ENCODE measurements around the gene TGDS.

DNA sequence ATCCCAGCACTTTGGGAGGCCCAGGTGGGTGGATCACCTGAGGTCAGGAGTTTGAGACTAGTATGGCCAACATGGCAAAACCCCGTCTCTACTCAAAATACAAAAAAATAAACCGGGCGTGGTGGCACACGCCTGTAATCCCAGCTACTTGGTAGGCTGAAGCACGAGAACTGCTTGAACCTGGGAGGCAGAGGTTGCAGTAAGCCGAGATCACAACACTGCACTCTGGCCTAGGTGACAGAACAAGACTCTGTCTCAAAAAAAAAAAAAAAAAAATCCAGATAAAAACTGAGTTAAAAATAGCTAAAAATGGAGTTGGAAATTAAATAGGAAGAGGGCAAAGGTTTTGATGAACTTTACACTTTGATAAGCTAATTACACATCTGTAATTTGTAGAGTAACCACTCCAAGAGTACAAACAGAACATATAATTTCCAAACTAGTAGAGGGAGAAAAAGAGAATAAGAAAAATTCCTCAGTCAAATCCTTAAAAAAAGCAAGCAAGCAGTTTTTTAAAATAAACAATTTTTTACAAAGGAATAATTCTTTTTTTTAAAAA, 10.3 kb downstream of the TGDS start:
- TF ChIP-seq, protein P1, sequence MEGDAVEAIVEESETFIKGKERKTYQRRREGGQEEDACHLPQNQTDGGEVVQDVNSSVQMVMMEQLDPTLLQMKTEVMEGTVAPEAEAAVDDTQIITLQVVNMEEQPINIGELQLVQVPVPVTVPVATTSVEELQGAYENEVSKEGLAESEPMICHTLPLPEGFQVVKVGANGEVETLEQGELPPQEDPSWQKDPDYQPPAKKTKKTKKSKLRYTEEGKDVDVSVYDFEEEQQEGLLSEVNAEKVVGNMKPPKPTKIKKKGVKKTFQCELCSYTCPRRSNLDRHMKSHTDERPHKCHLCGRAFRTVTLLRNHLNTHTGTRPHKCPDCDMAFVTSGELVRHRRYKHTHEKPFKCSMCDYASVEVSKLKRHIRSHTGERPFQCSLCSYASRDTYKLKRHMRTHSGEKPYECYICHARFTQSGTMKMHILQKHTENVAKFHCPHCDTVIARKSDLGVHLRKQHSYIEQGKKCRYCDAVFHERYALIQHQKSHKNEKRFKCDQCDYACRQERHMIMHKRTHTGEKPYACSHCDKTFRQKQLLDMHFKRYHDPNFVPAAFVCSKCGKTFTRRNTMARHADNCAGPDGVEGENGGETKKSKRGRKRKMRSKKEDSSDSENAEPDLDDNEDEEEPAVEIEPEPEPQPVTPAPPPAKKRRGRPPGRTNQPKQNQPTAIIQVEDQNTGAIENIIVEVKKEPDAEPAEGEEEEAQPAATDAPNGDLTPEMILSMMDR (IDR thresholded peaks at IDR 0.05), result no peak
- TF ChIP-seq POLR2AphosphoS5 (IDR thresholded peaks at IDR 0.05), result no peak
